HG02840 (cell line): ENCODE measurements around the gene CDKN2B.
"Not testable (repeated sequence)": the region's sequence is repeated elsewhere in the genome, so short reads cannot be mapped to it uniquely, and the experiment has no call there.

Experiments
- ATAC-seq: cut with Tn5 transposase; IDR thresholded peaks from one replicate; pipeline ENCODE4 v1.9.1; 2021; ENCODE audit warnings: mild to moderate bottlenecking, moderate library complexity, moderate number of reproducible peaks; ENCODE audit not compliant: unreplicated experiment, low FRiP score

Gene CDKN2B

DNA sequence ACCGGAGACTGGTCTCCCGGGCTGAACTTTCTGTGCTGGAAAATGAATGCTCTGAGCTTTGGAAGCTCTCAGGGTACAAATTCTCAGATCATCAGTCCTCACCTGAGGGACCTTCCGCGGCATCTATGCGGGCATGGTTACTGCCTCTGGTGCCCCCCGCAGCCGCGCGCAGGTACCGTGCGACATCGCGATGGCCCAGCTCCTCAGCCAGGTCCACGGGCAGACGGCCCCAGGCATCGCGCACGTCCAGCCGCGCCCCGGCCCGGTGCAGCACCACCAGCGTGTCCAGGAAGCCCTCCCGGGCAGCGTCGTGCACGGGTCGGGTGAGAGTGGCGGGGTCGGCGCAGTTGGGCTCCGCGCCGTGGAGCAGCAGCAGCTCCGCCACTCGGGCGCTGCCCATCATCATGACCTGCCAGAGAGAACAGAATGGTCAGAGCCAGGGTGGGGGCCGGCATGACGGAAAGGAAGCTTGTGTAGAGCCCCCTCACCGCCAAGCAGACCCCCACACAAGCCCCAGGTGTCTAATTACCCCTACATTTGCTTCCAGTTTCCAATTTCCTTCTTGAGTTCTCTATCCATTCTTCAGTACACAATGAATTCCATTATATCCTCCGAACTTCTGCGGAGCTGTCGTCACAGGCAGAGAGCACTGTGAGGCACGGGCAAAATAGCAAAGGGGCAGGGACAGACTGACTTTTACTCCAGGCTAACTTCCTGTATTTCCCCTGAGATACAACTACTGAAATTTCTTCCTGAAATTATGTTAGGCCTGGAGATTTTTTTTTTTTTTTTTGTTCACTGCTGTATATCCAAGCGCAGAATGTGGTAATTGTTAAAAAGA, 38.1 kb downstream of the CDKN2B start:
- no peak for ATAC-seq

DNA sequence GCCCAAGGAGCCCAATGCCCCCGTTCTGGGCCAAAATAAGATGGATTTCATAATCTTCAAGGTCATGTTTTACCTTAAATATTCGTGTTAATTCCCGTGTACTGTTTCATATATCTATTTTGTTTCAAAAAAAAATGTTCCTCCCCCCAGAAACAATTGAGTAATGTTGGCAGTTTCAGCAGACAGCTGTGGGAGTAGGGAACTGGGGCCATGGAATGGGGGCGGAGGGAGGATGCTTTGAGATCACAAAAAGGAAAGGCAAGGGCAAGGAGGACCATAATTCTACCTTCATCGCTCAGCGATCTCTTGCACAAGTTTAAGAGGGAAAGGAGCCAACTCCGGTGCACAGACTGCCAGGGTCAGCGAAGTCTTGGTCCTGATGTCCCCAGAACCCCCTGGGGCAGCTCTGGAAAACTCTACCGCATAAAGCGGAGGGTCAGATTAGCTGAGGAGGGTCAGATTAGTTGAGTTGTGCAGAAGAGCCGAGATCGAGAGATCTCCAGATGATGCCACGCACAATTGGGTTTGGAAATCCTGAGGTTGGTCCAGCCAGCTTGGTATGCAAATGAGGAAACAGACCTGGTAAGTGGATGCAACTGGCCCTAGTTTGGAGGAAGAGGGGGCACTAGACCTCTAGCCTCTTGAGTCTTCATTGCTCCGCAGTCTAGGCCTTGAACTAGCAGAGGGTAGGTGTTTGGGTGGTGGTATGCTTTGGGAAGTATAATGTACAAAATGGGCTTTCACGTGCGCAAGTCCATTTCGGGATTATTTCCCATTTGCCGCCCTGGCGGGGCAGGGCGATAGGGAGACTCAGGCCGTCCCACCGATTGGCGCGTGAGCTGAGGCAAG, 38.9 kb downstream of the CDKN2B start:
- no peak for ATAC-seq

DNA sequence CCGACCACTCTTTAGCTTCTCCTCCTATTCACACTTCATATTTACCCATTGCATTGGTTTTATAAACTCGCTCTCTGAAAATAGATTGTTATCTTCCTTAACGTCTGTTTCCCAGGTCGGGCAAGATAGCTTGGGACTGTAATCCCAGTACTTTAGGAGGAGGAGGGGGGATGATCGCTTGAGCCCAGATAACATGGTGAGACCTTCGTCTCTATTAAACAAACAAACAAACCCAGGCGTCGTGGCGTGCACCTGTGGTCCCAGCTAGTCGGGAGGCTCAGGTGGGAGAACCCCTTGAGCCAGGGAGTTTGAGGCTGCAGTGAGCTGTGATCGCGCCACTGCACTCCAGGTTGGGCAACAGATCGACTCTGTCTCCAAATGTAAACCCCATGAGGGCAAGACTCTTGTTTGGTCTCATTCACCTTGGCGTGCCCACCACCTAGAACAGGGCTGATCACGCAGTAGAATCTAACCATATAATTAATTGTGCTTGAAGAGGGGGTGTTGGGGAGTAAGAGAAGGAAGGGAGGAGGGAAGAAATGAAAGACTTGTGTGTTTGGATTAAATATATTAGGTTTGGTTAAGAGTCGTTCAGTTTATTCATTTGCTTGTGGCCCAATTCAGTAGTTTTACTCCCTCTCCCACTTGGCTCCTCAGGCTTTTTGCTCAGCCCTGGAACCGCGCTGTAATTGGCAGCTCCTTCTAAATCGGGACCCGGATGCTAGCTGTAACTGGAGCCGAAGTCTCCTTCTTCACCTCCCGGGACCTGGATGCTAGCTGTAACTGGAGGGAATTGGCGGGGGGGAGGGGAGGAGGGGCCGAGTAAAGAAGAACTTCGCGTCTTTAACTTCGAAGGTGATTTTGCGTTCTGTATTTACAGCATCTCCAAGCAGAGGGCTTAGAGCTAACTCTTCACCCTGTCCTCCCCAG, 39.8 kb downstream of the CDKN2B start:
- ATAC-seq = no peak

DNA sequence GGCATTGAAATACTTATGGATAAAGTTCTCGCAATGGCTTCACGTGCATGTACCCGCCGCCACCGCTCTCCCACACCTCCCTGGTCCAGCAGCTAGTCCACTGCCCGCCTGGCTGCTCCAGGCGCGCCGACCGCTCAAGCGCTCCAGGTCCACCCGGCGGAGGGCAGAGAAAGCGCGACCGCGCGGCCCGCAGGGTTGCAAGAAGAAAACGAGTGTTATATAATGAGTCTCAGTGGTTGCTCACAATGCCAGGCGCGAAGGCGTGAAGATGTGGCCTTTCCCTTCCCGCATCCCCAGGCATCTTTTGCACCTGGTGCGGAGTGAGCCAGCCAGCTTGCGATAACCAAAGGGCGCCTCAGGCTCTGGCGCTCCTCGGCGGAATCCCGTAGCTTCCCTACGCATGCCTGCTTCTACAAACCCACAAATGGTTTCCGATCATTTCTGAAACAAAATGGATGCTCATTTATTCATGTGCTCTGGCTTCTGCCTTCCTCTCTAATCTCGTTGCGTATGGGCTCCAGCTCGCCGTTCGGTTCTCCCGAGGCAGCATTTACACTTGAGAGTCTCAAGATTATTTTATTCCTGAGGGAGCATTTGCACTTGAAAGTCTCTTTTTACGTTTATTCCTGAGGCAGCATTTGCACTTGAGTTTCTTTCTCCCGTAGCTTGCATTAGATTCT, 40.6 kb downstream of the CDKN2B start:
- ATAC-seq = no peak

DNA sequence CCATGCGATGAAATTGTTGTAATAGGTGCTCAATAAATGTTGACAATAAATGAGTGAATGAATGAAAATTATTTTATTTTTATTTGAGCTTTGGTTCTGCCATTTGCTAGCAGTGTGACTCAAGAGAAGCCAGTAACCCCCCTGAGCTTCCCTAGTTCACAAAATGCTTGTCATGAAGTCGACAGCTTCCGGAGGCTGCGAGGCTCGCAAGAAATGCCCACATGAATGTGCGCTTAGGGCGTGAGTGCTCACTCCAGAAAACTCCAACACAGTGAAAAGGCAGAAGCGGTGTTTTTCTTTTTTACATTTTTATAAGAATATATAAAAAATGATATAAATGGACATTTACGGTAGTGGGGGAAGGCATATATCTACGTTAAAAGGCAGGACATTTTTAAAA, 41.4 kb downstream of the CDKN2B start:
- ATAC-seq = no peak

DNA sequence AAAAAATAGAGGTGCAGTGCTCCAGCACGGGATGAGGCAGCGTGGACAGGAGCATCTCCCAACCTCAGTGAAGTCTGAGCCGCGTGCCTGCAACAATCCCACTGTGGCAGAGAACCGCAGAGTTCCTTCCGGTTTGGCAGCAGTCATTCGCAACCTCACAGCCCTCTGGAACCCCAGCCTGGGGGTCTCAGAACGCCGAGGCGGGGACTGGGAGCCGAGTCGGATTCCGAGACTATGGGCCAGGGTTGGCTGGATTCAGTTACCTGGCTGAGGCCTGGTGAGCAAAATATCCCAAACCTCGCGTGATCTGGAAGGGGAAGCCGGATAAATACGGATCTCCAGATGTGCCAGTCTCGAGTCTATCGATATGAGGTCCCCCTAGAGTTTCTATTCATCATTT, 41.9 kb downstream of the CDKN2B start:
- no peak for ATAC-seq

DNA sequence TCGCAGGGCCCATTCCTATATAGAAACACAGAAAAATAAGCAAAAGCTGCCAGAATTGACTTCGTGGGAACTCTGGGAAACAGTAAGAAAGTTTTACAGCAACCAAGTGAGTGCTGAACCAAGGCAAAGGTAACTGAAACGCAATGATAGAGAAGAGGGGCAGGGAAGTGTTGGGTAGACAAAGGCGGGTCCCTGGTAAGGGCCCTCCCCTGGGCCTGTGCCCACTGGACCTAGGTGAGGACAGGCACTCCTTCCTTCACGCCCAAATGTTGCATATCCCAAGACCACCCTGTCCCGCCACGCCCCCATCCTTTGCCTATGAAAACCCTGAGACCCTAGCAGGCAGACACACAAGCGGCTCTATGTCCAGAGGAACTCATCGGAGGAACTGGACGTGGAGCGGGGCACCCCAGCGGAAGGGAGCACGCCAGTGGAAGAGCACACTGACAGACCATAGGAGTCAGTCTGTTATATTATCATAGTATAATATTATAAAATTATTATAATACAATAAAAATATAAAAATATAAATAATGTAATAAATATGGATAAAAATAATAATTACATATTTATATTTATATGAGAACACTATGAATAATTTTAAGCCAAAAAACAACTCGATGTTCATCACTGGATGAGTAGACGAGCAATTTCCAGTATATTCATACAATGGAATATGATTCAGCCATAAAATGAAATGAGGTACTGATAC, 42.8 kb downstream of the CDKN2B start:
- ATAC-seq = no peak

DNA sequence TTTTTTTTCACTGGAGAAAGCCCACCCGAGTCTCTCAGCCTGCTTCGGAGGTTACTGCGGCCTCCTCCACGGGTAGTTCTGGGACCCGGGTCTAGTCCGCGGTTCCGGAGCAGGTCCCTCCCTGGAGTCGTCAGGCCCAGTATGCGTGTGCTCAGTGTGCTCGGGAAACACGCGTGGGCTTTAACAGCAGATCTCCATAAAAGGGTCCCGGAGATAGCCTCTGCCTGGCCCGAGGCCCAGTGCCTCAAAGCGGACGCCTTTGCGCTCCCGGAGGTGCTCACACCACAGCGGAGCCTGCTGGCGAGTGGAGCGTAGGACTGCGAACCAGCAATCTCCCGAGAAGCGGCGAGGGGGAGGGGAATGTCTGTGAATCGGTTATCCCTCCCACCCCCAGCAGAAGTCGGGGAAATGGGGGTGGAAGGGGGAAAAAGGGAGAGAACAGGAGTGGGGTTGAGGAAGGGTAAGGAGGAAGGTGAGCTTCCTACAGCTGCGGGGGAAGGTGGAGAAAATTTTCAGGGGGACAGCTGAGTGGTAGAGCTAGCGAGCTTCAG, 43.6 kb downstream of the CDKN2B start:
- ATAC-seq = peak; percentile 61

DNA sequence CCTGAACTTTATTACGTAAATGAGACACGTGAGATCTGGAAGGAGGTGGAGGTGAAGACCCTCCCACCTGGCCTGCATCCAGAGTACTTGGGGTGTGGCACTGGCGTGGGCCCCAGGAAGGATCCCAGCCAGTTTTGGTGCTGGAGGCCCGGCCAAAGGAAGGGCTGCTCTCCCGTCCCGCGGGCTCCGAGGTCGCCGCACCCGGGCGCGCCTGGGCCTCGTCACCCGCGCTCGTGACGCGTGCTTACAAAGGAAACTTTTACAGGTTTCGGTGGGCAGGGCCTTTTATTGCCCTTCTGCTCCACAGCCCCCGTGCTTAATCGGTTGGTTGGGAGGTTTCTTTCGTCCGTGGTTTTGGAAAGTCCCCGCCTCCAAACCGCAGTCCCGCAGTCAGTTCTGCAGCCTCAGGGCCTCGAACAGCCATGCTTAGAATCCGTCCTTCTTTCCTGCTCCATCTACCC, 44.1 kb downstream of the CDKN2B start:
- peak; percentile 55 for ATAC-seq

DNA sequence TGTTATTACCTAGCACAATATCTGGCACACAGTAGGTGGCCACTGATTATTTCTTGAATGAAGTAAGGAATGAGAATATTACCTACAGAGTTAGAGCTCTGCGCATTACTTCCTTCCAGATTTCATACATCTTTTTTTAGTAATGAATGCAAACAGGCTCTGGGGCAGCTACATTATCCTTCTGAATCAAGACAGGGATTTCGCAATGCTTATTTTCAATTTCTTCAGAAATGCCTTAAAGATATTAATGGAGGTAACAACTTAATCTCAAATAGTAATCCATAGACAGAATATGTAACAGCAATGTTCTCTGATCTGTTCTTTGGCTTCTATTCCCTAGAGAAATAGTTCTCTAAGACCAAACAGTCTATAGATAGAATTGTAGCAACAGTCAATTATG, 47.5 kb downstream of the CDKN2B start:
- ATAC-seq = no peak

DNA sequence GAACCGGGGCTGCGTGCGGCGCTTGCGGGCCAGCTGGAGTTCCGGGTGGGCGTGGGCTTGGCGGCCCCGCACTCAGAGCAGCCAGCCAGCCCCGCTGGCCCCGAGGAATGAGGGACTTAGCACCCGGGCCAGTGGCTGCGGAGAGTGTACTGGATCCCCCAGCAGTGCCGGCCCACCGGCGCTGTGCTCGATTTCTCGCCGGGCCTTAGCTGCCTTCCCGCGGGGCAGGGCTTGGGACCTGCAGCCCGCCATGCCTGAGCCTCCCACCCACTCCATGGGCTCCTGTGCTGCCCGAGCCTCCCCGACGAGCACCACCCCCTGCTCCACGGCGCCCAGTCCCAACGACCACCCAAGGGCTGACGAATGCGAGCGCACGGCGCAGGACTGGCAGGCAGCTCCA, 49.8 kb downstream of the CDKN2B start:
- ATAC-seq = not testable (repeated sequence)

DNA sequence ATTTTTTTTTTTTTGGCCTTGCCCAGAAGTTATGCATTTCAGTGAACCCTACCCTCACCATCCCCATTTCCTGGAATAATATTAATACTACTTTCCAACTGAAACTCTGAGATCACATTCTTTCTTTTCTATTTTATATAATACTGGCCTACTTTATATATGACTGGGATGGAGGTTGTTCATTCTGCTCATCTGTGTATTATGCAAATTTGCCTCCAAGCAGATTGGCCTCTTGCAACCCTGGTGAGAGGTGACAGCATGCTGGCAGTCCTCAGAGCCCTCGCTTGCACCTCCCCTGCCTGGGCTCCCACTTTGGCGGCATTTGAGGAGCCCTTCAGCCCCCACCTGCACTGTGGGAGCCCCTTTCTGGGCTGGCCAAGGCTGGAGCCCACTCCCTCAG, 50.3 kb downstream of the CDKN2B start:
- ATAC-seq = no peak
